Bone marrow (tissue), 2 donors: Measurements from ENCODE around the gene SFSWAP.
"Not testable (repeated sequence)": the region's sequence is repeated elsewhere in the genome, so short reads cannot be mapped to it uniquely, and the experiment has no call there.

ENCODE experiments used
- DNase-seq, 2 donors: peaks; one replicate each; lab custom pipeline; 2025; lab: John Stamatoyannopoulos, UW

The SFSWAP gene

DNA sequence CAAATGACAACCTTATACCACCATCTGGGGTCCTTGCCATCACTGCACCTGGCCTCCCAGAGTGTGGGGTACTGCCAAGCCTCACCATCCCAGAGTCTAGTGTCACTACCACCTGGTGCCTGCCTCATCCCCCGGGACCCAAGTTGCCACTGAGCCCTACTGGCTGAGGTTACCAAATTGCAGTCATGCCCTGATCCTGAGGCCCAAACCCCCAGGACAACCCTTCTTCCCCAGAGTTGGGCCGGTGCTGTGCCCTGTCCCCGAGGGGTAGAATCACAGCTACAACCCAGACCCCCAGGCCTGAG is 8.4 kb upstream of the SFSWAP start:
- DNase-seq = no peak

DNA sequence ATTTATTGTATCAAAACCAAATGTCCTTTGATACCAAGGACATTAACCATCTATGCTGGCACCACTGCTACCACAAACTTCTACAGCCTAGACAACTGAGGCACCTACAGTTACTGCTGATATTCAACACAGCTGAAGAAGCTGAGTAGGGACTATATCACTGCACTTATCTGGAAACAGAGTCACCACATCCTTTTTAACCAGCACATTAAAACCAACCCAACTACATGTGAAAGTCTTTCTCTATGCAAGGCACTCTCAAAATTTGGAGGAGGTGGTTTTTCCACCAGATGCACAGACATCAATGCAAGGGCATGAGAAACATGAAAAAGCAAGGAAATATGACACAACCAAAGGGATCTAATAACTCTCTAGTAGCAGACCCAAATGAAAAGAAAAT is 7.7 kb upstream of the SFSWAP start:
- DNase-seq = no peak

DNA sequence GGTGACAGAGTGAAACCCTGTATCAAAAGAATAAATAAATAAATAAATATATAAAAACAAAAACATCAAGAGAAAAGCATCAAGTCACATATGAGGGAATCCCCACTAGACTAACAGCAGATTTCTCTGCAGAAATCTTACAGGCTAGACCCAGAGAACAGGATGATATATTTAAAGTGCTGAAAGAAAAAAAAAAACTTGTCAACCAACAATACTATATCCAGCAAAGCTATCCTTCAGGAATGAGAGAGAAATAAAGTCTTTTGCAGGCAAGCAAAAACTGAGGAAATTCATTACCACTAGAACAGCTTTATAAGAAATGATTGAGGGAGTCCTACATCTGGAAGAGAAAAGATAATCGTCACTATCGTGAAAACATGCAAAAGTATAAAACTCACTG is 6.4 kb upstream of the SFSWAP start:
- DNase-seq = no peak

DNA sequence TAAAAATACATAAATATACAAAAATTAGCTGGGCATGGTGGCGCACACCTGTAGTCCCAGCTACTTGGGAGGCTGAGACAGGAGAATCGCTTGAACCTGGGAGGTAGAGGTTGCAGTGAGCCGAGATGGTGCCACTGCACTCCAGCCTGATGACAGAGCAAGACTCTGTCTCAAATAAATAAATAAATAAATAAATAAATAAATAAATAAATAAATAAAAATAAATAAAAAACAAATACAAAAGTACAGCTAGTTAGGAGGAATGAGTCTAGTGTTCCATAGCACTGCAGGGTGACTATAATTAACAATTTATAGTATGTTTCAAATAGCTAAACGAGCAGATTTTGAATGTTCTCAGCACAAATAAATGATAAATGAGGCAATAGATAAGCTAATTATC is 4.2 kb upstream of the SFSWAP start:
- not testable (repeated sequence) for DNase-seq

DNA sequence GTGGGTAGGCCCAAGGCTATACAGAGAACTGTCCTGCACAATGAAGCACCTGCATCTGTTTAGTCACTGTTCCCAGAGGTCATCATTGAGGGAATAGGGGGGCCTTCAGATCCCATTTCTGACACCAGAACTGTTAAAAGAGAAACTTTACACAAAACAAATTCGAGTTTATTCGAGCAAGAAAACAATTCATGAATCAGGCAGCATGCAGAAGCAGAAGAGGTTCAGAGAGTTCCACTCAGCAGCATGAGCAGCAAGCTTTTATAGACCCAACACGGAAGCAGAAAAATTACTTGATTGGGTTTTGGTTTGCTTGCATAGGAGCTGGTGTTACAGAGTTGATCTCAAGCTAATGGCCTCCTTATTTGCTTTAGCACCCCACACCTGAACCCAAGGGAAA is 1.7 kb upstream of the SFSWAP start:
- DNase-seq = no peak

DNA sequence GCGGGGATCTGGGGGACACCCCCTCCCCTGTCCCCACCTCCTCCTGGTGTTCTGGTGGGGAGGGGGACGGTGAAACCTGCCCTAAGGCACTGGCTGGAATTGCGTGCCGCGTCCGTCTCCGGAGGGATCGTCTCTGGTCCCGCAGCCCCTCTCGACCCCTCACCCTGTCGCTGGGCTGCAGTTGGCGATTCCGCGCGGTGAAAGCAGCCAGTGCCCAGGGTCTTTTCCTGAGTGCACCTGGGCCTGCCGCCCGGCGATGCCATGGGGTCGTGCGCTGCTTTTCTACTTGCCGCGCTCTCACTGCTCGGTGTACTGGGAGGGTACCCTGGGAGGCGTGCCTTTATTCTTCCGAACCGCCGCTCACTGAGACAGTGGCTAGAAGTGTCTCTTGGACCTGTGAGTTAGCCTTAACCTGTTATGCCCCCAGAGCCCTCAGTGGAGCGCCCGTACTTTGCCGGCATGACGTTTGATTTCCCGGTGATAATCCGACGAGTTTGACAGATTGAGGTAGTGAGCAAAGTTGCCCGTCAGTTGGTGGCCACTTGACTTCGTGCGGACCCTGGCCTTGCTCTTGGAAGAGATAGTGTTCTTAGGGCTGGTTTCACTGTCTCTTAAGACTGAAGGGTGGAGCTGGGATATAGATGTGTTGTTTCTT is 788 bp downstream of the SFSWAP start:
- DNase-seq = no peak

DNA sequence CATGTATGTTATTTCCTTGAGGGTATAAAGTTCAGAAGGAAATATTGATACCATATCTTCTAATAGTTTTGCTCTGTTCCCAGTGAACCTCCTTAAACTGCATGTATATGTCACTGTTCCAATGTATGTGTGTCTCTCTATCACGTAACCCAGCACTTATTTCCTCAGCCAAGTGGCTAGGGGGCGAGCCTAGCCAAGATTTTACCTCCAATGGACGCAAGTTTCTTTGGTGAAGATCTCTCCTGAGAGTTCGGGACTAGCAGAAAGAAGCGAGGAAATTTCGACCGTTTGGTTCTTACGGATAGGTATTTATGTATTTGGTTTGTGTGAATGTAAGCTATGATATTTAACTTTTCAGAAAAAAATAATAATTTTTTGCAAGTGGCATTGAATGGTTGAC is 2.5 kb downstream of the SFSWAP start:
- no peak for DNase-seq

DNA sequence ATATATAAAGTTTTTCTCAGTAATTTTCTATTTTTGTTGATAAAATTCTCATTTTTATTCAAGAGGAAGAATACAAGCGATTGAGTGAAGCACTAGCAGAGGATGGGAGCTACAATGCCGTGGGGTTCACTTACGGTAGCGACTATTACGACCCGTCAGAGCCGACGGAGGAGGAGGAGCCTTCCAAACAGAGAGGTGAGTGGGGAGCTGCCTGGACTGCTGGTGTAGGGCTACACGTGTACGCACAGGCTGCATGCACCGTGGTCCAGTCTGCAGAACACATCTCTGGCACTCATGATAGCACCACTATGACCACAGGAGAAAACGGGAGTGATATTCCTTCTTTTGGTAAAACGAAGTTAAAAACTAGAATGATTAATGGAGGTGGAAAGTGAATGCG is 3.9 kb downstream of the SFSWAP start:
- DNase-seq = no peak

DNA sequence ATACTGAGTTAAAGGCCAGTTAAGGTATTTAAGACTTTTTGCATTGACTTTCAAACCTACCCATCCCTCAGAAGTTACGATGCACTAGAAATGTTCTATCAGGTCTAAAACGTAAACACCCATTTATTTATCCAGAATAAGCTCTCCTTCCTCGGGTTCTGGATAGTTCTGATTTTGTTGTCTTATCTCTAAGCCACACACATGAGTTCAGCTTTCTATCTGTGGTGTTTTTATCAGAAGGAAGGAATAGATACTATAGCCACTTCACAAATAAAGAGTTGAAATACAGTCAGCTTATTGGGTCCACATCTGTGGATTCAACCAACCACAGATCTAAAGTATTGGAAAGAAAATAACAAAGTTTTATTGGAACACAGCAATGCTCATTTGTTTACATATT is 5.4 kb downstream of the SFSWAP start:
- no peak for DNase-seq

DNA sequence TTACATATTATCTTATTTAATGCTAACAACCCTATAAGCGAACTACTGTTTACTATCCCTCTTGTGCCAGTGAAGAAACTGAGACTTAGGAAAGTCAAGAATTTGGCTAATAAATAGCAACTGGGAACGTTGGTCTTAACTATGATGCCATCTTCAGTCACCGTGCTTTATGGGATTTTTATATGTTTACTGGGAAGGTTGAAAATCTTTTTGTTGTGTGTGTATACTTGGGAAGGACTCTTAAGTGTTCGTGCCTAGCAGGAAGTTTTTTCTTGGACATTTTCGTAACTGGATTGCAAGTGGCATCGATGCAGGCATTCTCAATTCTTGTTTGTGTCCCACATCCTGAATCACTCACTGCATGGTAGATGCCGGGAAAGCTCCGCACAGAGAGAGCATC is 9.4 kb downstream of the SFSWAP start:
- DNase-seq = no peak

DNA sequence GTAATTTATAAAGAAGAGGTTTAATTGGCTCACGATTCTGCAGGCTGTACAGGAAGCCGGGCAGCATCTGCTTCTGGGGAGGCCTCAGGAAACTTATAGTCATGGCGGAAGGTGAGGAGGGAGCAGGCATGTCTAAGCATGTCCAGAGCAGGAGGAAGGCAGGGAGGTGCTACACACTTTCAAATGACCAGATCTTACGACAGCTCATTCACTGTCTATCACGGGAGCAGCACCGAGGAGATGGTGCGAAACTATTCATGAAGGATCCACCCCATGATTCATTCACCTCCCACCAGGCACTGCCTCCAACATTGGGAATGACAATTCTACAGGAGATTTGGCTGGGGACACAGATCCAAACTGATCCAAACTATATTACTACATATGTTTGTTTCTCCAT is 10.0 kb downstream of the SFSWAP start:
- DNase-seq = no peak

DNA sequence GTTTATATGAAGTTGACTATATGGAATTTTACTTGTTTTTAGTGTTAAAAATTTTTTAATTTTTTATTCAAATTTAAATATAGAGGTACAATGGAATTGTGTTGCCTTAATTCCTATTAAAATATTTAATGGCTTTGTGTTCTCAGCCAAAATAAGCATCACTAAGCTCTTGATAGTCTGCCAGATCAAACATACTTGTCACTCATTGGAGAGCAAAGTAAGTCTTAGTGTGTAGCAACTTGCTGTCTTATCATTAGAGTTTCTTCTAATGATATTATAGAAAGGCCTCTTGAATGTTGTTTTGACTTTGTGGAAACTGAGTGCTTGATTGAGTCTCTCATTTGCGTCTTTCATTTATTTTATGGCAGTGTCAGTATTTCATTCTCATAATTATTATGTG is 10.7 kb downstream of the SFSWAP start:
- no peak for DNase-seq

DNA sequence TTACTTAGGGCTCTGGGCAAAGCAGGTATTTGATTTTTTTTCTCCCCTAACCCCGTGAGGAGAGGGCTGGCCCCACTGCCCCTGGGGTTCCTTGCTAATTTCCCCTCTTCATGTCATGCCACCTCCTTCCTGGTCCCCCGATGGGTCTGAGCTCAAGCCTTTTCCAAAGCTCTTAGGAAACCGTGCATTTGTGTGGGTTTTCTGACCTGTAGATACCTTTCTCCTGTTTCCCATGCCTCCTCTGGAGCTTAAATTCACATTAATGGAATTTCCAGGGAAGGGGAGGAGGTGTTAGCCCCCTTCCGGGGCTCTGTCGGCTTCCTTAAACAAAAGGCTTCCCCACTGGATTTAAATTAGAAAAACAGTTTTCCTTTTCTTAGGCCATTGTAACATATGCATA is 12.6 kb downstream of the SFSWAP start:
- no peak for DNase-seq

DNA sequence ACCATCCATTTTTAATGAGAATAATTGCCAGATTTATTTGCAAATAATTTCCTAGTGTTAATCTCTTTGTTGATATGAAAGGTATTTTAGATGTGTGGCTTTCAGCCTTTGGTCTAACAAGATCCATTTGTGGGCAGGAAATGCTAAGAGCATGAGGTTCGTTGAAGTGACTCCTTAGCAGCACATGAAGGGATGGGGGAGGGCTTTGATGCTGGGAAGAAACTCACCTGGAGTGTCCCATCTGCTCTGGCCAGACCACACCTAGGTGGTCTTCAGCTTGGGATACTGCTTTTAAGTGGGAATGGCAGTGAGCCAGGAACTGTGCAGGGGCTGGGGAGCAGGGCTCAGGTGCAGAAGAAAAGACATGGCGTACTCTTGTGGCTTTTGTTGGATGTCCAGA is 13.6 kb downstream of the SFSWAP start:
- no peak for DNase-seq

DNA sequence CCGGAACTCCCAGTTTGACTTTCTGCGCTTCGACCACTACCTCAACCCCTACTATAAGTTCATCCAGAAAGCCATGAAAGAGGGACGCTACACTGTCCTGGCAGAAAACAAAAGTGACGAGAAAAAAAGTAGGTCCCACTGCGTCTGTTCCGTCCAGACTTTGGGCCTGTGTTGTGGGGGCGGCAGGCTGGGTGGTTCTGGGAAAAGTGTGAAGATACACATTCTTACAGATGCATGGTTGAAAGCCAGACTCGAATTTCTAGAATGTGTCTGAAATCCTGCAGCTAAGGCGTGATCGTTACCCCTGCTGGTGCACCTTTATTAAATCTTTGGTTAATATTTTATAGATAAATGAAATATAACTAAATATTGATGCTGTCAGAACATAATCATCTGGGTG is 14.6 kb downstream of the SFSWAP start:
- DNase-seq = no peak

DNA sequence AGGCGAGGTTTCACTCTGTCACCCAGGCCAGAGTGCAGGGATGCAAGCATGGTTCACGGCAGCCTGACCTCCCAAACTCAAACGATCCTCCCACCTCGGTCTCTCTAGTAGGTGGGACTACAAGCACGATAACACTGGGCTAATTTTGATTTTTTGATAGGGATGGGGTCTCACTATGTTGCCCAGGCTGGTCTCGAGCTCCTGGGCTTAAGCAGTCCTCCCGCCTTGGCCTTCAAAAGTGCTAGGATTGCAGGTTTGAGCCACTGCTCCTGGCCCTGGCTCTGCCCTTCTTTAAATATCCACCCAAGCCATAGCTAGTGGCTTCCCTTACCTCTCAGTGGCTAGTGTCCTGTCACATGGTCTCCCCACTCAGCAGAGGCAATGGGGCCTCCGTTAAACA is 17.8 kb downstream of the SFSWAP start:
- no peak for DNase-seq

DNA sequence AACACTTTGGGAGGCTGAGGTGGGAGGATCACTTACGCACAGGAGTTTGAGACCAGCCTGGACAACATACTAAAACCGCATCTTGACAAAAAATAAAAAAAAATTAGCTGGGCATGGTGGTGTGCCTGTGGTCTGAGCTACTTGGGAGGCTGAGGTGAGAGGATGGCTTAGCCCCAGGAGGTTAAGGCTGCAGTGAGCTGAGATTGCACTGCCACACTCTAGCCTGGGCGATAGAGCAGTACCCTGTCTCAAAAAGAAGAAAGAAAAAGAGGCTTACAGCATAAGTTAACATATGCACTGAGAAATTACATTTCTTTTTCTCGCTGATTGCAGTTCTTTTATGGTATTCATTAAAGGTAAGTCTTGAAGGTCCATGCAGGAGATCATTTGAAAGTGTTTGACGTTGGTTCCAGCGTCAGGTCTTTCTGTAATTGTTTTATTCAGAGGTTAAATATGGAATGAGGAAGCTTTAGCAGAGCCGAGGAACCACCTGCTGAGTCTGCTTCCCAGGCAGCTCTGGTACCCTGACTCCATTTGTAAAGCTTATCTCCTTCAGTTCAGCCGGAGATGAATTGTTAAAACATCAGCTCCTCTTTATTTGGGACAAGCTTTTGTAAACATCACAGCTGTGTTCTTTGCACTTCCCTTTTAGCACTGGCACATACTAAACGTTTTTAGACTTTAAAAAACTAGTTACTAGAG is 18.5 kb downstream of the SFSWAP start:
- DNase-seq = no peak

DNA sequence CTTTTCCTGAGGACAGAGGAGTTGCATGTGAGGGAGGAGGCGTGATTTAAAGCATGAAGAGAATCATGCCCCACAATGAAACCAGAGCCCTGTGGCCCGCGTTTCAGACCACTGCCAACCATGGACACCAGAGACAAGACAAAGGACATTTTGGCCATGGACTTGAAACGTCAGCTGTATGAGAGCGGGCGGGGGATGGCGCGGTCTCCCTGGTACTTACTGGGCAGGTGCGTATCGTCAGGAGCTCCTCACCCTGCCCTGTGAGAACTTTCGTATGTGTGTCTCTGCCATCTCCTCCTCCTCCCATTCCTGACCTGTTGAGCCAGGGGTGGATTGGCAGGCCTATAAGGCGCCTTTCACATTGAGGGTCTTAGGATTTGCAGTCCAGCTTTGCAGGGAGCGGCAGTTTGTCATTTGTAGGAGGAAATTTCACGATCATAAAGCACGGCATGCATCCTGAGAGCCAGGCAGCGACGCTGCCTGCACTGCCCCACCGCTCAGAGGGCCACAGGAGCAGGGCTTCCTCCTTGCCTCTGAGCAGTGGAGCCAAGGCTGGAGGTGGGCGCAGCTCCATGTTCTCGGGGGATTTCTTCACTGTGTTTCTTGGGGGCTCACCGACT is 22.2 kb downstream of the SFSWAP start:
- no peak for DNase-seq

DNA sequence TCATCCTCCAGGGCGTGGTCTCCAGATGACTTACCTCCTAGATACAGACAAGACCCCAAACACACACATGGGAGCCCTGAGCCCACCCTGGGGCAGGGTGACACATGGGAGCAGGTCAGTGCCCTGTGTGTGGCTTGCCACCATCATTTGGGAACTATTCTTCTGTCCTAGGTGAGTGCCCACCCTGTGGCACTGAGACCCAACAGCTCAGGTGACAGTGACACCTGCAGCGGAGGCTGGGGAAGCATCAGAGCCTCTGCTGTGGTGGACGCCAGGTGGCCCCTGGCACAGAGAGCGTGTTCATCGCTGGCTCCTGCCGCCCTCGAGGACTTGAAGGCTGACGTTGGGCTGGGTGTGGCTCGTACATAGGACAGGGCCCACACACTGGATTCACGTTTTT is 23.0 kb downstream of the SFSWAP start:
- no peak for DNase-seq

DNA sequence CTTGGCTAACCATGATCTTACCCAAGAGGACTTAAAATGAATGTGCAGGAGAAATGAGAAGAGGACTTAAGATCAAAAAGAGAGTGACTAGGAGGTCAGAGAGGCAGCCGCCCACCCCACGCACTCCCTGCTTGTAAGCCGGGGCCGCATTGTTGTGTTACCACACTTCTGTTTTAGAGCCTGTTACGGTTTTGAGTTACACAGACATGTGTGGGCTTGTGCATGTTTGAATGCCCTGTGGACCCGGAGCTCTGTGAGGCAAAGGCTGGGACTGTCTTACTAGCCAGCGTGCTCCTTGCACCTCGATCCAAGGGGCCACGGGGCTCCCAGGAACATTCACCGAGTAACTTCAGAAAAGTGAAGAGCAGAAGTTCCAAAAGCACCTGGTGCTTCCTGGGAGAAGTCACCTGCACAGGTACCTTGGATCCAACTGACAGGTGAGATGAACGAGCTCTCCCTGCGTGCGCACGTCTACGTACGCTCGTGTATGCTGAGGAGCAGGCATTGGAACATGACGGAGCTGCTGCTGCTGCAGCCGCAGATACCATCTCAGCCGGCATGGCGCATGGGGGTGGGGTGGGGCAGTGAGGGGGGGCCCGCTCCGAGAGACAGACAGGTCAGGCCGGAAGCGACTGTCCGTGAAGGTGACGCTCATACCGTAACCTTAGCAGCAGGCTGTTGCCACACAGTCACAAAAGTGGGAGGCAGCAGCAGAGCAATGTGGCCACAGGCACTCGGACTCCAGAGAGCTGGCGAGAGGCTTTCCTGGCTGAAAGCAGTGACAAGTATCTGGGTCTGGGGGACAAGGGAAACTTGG is 23.7 kb downstream of the SFSWAP start:
- DNase-seq = no peak

DNA sequence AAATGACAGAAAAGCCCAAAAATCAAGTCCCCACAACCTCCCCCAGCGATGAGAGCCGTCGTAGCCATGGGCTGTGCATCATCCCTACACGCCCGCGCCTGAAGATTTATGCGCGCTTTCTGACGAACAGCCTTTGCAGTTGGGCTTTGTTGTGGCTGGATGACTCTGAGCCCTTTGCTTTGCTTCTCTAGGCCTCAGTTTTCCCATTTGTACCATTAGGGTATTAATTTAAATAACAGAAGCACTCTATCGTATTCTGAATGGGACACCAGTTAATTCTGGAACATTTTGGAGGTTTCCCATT is 24.2 kb downstream of the SFSWAP start:
- DNase-seq = no peak

DNA sequence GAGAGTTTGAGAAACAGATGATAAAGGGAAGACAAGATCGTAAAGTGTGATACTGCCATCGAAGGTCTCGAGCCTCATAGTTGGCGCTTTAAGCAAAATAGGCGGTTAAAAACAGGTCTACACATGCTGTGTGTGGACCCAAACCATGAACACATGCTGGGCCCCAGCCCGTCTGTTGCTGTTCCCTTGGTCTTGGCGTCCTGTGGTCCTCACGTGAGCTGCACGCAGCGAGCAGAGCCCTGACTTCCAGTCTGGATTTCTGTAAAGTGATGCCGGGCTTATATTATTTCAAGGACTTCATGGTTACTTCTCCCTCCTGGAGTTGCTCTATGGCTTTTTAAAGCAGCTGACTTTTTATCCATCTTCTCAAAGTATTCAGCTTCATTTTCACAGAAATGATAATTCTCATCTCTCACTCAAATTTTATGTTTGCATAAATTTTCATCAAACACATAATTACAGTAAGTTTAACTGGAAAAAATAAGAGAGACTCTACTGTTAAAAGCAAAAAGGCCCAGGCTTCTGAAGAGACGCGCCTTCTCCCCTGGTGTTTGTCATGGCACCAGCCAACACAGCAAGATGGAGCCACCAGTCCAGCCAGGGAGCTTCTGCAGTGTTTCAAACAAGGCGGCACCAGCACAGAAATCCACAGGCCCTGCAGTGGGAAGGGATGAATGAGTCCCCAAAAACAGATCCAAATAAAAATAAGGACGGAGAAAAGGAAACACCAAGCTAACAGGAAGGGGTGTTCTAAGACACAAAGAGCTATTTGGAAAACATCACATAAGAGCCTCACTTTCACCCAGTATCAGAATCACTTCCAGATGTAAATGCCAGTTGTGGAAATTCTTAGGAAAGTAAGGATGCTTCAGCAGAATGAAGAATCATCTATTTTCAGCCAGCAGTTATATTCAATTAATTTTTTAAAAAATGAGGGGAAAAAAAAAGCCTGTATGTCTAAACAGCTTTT is 24.9 kb downstream of the SFSWAP start:
- no peak for DNase-seq
